SK-N-SH (cell line): ENCODE data around the gene DENND1A. TPM values are rescaled to one million over a fixed set of nuclear protein-coding genes. Genes with fewer than 3 reads are reported as not detected.

Experiments used
- CTCF ChIA-PET: fragments of 300-600, 350-600 bp; formaldehyde crosslinking; extraction: SDS; loops from one replicate; lab custom pipeline; 2021; lab: Yijun Ruan, JAX
- POLR2A ChIA-PET: fragments of 350-600 bp; sonication (Branson Sonifier 250); formaldehyde crosslinking; extraction: SDS; loops from one replicate; lab custom pipeline; 2020; ENCODE audit warnings: antibody characterized with exemption, inconsistent platforms; lab: Yijun Ruan, JAX
- DNase-seq: peaks from one replicate; pipeline ENCODE4 v3.0.0; 2012
- H2AFZ ChIP-seq: fragments of 200-600 bp; sonication (generic); 2 replicates; pipeline ENCODE4 v1.8.1; 2016; ENCODE audit warnings: antibody characterized with exemption, mild to moderate bottlenecking, low read depth
- H3F3A ChIP-seq: fragments of 200-600 bp; sonication (generic); replicated peaks from 2 replicates; pipeline ENCODE3; 2016; ENCODE audit warnings: antibody characterized with exemption, mild to moderate bottlenecking; ENCODE audit not compliant: insufficient read depth
- H3K27ac ChIP-seq, 2 experiments: fragments of 200-500 bp in 1 of 2; fragments of 200-600 bp in 1 of 2; sonication (Bioruptor generic) in 1 of 2; sonication (generic), shearing (Covaris generic) in 1 of 2; 2 replicates each; pipeline versions ENCODE4 v1.5.1 to v1.6.1; 2014 to 2016; ENCODE audit warnings: low read depth in 2 of 2, inconsistent platforms in 1 of 2, low read length in 1 of 2, mild to moderate bottlenecking in 1 of 2, mixed read lengths in 1 of 2
- H3K27me3 ChIP-seq: fragments of 200-600 bp; sonication (generic), shearing (Covaris generic); 2 replicates; pipeline ENCODE4 v1.6.1; 2016; ENCODE audit warnings: mixed run types; ENCODE audit not compliant: insufficient read depth
- H3K36me3 ChIP-seq, 2 experiments: fragments of 200-500 bp in 1 of 2; fragments of 200-600 bp in 1 of 2; sonication (Bioruptor generic) in 1 of 2; sonication (generic) in 1 of 2; replicated peaks in 1 of 2; 2 replicates each; pipeline versions ENCODE3 to v1.5.1; 2014 to 2016; ENCODE audit warnings: low read length in 1 of 2, mild to moderate bottlenecking in 1 of 2; ENCODE audit not compliant: insufficient read depth in 2 of 2, control insufficient read depth in 1 of 2
- H3K4me1 ChIP-seq, 2 experiments: fragments of 200-500 bp in 1 of 2; fragments of 200-600 bp in 1 of 2; sonication (Bioruptor generic) in 1 of 2; sonication (generic), shearing (Covaris generic) in 1 of 2; 2 replicates each; pipeline versions ENCODE4 v1.5.1 to v1.6.1; 2014 to 2016; ENCODE audit warnings: low read depth in 1 of 2, low read length in 1 of 2, mixed run types in 1 of 2; ENCODE audit not compliant: insufficient read depth in 2 of 2, control insufficient read depth in 1 of 2
- H3K4me2 ChIP-seq: fragments of 200-600 bp; sonication (generic), shearing (Covaris generic); 2 replicates; pipeline ENCODE4 v1.6.1; 2017; ENCODE audit warnings: mixed run types
- H3K4me3 ChIP-seq, 2 experiments: fragments of 200-500 bp in 1 of 2; fragments of 200-600 bp in 1 of 2; sonication (Bioruptor generic) in 1 of 2; sonication (generic), shearing (Covaris generic) in 1 of 2; 2 replicates each; pipeline versions ENCODE4 v1.5.1 to v1.8.1; 2014 to 2016; ENCODE audit warnings: low read depth in 2 of 2, inconsistent platforms in 1 of 2, low read length in 1 of 2, mild to moderate bottlenecking in 1 of 2, mixed read lengths in 1 of 2, moderate library complexity in 1 of 2
- H3K79me2 ChIP-seq: fragments of 200-600 bp; sonication (generic); 2 replicates; pipeline ENCODE4 v1.8.1; 2017; ENCODE audit warnings: mild to moderate bottlenecking; ENCODE audit not compliant: insufficient read depth
- H3K9ac ChIP-seq: fragments of 200-600 bp; sonication (generic); 2 replicates; pipeline ENCODE4 v1.6.1; 2017; ENCODE audit warnings: mixed run types
- H3K9me2 ChIP-seq: fragments of 200-600 bp; sonication (generic); 2 replicates; pipeline ENCODE4 v1.6.1; 2017; ENCODE audit warnings: mixed run types
- H3K9me3 ChIP-seq: fragments of 200-600 bp; sonication (generic); 2 replicates; pipeline ENCODE4 v1.6.1; 2017; ENCODE audit warnings: mixed run types, mild to moderate bottlenecking, moderate library complexity
- H4K20me1 ChIP-seq: fragments of 200-600 bp; sonication (generic); 2 replicates; pipeline ENCODE4 v1.6.1; 2017; ENCODE audit warnings: mild to moderate bottlenecking, mixed run types; ENCODE audit not compliant: insufficient read depth
- FOSL2 ChIP-seq: IDR thresholded peaks from 2 replicates; pipeline ENCODE4 v1.4.0; 2012; ENCODE audit warnings: low read depth, mild to moderate bottlenecking, moderate library complexity, borderline replicate concordance
- FOXM1 ChIP-seq: IDR thresholded peaks from 2 replicates; pipeline ENCODE4 v1.4.0; 2012; ENCODE audit warnings: low read depth, mild to moderate bottlenecking
- GABPA ChIP-seq: IDR thresholded peaks from 2 replicates; pipeline ENCODE4 v1.4.0; 2012; ENCODE audit warnings: low read depth, mild to moderate bottlenecking
- GATA2 ChIP-seq: sonication (generic); formaldehyde crosslinking; IDR thresholded peaks from 2 replicates; pipeline ENCODE4 v1.5.0; 2020; ENCODE audit warnings: mild to moderate bottlenecking, missing genetic modification reagents
- JUND ChIP-seq: IDR thresholded peaks from 2 replicates; pipeline ENCODE4 v1.4.0; 2012
- MAX ChIP-seq: IDR thresholded peaks from 2 replicates; pipeline ENCODE4 v1.4.0; 2012; ENCODE audit warnings: low read depth
- MEF2A ChIP-seq: IDR thresholded peaks from 2 replicates; pipeline ENCODE4 v1.4.0; 2012; ENCODE audit warnings: low read depth, borderline replicate concordance
- MXI1 ChIP-seq: IDR thresholded peaks from 2 replicates; pipeline ENCODE4 v1.6.1; 2012; ENCODE audit warnings: mild to moderate bottlenecking, low read depth, low read length, improper control_type of control experiment
- NRF1 ChIP-seq: IDR thresholded peaks from 2 replicates; pipeline ENCODE4 v1.6.1; 2012; ENCODE audit warnings: low read depth, mild to moderate bottlenecking, low read length
- PBX3 ChIP-seq: IDR thresholded peaks from 2 replicates; pipeline ENCODE4; 2012
- POLR2AphosphoS5 ChIP-seq: IDR thresholded peaks from 2 replicates; pipeline ENCODE4 v1.6.1; 2012; ENCODE audit warnings: low read depth, low read length
- RAD21 ChIP-seq: IDR thresholded peaks from 2 replicates; pipeline ENCODE4 v1.6.1; 2012; ENCODE audit warnings: mild to moderate bottlenecking, low read length
- RFX5 ChIP-seq: IDR thresholded peaks from 2 replicates; pipeline ENCODE4 v1.6.1; 2012; ENCODE audit warnings: mild to moderate bottlenecking, improper control_type of control experiment, low read length
- RXRA ChIP-seq: IDR thresholded peaks from 2 replicates; pipeline ENCODE4 v1.4.0; 2012; ENCODE audit warnings: low read depth, mild to moderate bottlenecking, borderline replicate concordance
- SIN3A ChIP-seq: IDR thresholded peaks from 2 replicates; pipeline ENCODE4 v1.6.1; 2012; ENCODE audit warnings: low read depth, mild to moderate bottlenecking, low read length, moderate library complexity, borderline replicate concordance
- SMC3 ChIP-seq: IDR thresholded peaks from 2 replicates; pipeline ENCODE4 v1.6.1; 2012; ENCODE audit warnings: low read depth, low read length, improper control_type of control experiment
- TAF1 ChIP-seq: IDR thresholded peaks from 2 replicates; pipeline ENCODE4 v1.6.1; 2012; ENCODE audit warnings: low read depth, mild to moderate bottlenecking, low read length, moderate library complexity, borderline replicate concordance
- TCF12 ChIP-seq: IDR thresholded peaks from 2 replicates; pipeline ENCODE4 v1.4.0; 2012
- TEAD4 ChIP-seq: IDR thresholded peaks from 2 replicates; pipeline ENCODE4 v1.4.0; 2012; ENCODE audit warnings: mild to moderate bottlenecking, borderline replicate concordance; ENCODE audit not compliant: insufficient read depth
- USF2 ChIP-seq: fragments of 150-350 bp; IDR thresholded peaks from 2 replicates; pipeline ENCODE4 v1.6.1; 2017; ENCODE audit warnings: antibody characterized with exemption, low read length, low read depth, borderline replicate concordance
- ZBTB33 ChIP-seq: IDR thresholded peaks from 2 replicates; pipeline ENCODE4 v1.4.0; 2012; ENCODE audit warnings: low read depth, borderline replicate concordance
- WGBS: methylation state at CpG from one replicate; pipeline ENCODE4 v1.1.6; 2017; ENCODE audit warnings: low lambda C conversion rate; 5-methylcytosine and 5-hydroxymethylcytosine counted together
- polyA plus RNA-seq, 3 experiments: library from polyadenylated mRNA; depleted of rRNA; stranded (reverse); fragments of >200 nt; gene quantifications; 2 replicates each; pipeline ENCODE4 v1.2.3, GENCODE V29; 2012

Gene DENND1A
- polyA plus RNA-seq, 1 of the 3 experiments (the other 2 are of a cell fraction), result 25.4 TPM

GRCh38 chr9:123659358-123659757, 270.6 kb downstream of the DENND1A start:
- ChIA-PET POLR2A (no interaction called here), CTCF (no interaction called here)
- 0 out of 2 replicates have a peak, but pooled peaks cover 4% of the 10 kb centered on the region for H3K9me3 ChIP-seq
- H3K4me3 ChIP-seq, result no peak overlapping the region
- 95% methylated on average over 1 of the region's 1 CpG for WGBS
- H3K4me1 ChIP-seq, result no peaks in the 10 kb centered on the region; a peak in 1 of 4 replicates
- no peaks in the 10 kb centered on the region for H3K27me3 ChIP-seq
- H3K27ac ChIP-seq, result no peak overlapping the region
- peaks cover 0 to 14% of the 10 kb centered on the region in 2 experiments for H3K36me3 ChIP-seq
- no peak overlapping the region for H3K9ac ChIP-seq
- no peak for TF ChIP-seq FOXM1
- TF ChIP-seq JUND, result no peak
- TF ChIP-seq MXI1, result no peak
- TF ChIP-seq MAX, result no peak
- TF ChIP-seq ZBTB33, result no peak
- no peak for TF ChIP-seq GATA2 (CRISPR knock-in tag)
- no peak for TF ChIP-seq RFX5
- TF ChIP-seq PBX3, result no peak
- TF ChIP-seq SMC3, result no peak
- no peak for TF ChIP-seq MEF2A
- TF ChIP-seq FOSL2, result no peak
- no peak for TF ChIP-seq RXRA
- TF ChIP-seq NRF1, result no peak
- no peak for TF ChIP-seq RAD21
- TF ChIP-seq GABPA, result no peak
- no peak for TF ChIP-seq SIN3A
- no peak for TF ChIP-seq TAF1
- no peaks in the 10 kb centered on the region for H3K79me2 ChIP-seq
- H2AFZ ChIP-seq, result no peak overlapping the region
- no peaks in the 10 kb centered on the region for H3K9me2 ChIP-seq
- no peaks in the 10 kb centered on the region for H3F3A ChIP-seq
- H4K20me1 ChIP-seq, result no peaks in the 10 kb centered on the region
- no peak for DNase-seq
- H3K4me2 ChIP-seq, result no peak overlapping the region

GRCh38 chr9:123658792-123659191, 271.1 kb downstream of the DENND1A start:
- H3K4me3 ChIP-seq, result no peak overlapping the region
- H3K4me2 ChIP-seq, result no peak overlapping the region
- no peaks in the 10 kb centered on the region for H4K20me1 ChIP-seq
- CTCF ChIA-PET, result no interaction called here
- DNase-seq, result no peak
- no peaks in the 10 kb centered on the region for H3K79me2 ChIP-seq
- WGBS, result 72% methylated on average over 3 of the region's 3 CpGs
- no peak overlapping the region for H3K9ac ChIP-seq
- no peaks in the 10 kb centered on the region for H3F3A ChIP-seq
- H3K4me1 ChIP-seq, result no peaks in the 10 kb centered on the region; a peak in 1 of 4 replicates
- POLR2A ChIA-PET, result no interaction called here
- H3K9me2 ChIP-seq, result no peaks in the 10 kb centered on the region
- H3K36me3 ChIP-seq, result peaks cover 0 to 14% of the 10 kb centered on the region in 2 experiments
- H3K9me3 ChIP-seq, result 0 out of 2 replicates have a peak, but pooled peaks cover 4% of the 10 kb centered on the region
- TF ChIP-seq POLR2AphosphoS5 (no peak), FOXM1 (no peak), TCF12 (no peak), RAD21 (no peak), ZBTB33 (no peak), USF2 (no peak), TEAD4 (no peak), SMC3 (no peak)
- no peak overlapping the region for H2AFZ ChIP-seq
- no peak overlapping the region for H3K27ac ChIP-seq
- no peaks in the 10 kb centered on the region for H3K27me3 ChIP-seq
